NCI-H748 treated with DMSO at 0.1 percent for 48 hours (cell line): ENCODE results near the gene CYS1.
"Not testable (repeated sequence)": the region's sequence is repeated elsewhere in the genome, so short reads cannot be mapped to it uniquely, and the experiment has no call there.

Source experiments
- DNase-seq: peaks from one replicate; lab custom pipeline; 2025; lab: John Stamatoyannopoulos, UW

CYS1 gene

DNA sequence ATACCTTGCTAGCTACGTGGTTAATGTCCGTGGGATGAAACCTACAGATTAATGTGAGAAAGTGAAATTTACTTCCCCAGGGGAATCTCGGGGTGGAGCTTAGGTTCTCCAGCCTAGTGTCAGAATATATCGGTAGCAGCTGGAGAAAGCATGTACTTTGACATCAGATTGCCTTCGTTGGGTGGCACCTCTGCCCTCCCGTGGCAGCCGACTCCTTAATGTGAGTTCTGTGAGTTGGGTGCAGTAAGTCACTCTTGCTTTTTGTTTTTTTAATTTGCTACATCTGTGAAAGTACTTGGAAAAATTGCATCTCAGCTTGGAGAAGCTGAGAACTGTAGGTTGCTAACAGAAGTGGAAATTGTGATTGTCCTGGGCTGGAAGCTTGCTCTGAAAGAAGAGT, 33.3 kb downstream of the CYS1 start:
- no peak for DNase-seq

DNA sequence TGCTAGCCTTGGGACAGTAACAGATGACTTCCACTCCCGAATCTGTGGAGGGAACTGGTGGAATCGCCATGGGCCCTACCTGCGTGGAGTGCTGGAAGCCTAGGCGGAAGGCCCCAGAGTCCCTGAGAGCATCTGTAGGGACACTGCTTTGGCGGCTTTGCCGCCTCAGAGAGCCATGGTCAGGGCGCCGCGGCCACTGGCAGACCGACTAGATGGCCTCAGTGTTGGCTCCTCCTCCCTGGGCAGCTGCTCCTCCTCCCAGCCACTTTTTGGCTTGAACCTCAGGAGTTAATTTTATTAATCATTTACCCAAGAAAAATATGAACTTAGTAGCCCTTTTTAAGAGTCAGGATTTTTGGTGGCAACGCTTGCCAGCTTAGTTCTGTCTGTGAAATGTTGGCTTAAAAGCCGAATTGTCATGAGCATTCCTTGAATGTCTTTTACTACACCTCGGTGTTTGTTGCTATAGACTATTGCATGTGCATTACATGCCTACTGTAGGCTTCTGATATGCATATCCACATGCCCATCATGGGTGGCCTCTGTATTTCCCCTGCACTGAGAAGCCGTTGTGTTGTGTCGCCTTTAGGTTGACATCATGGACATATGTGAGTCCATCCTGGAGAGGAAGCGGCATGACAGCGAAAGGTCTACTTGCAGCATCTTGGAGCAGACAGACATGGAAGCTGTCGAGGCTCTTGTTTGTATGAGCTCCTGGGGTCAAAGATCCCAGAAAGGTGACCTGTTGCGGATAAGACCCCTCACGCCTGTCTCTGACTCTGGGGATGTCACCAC, 34.5 kb downstream of the CYS1 start:
- DNase-seq, result no peak

DNA sequence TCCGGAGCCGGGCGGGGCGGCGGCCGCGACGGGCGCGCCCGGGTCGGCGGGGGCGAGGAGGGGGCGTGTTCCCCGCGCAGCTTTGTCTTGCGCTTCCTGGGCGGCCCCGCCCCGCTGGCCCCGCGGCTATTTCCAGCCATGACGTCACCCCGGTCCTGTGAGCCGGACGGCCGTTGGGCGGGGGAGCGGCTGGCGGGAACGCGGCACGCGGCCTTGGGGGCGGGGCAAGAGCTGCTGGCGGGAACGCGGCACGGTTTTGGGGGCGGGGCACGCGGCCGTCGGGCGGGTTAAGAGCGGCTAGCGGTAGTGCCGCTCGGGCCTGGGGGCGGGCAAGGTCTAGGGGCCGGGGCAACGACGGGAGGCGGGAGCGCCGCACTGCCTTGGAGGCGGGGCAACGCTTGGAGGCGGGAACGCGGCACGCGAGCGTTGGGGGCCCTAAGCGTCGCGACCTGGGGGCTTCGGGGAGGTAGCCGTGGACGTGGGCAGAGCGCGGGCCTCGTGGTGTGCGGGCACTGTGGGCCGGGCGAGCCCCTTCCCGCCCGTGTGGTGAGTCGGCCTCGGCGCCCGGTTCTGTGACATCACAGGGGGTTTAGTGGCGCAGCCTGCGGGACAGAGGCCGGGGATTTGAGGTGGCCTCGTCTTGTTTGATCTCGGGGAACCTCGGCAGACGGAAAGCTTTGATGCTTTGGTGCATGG, 36.2 kb downstream of the CYS1 start:
- DNase-seq, result peak; percentile 83

DNA sequence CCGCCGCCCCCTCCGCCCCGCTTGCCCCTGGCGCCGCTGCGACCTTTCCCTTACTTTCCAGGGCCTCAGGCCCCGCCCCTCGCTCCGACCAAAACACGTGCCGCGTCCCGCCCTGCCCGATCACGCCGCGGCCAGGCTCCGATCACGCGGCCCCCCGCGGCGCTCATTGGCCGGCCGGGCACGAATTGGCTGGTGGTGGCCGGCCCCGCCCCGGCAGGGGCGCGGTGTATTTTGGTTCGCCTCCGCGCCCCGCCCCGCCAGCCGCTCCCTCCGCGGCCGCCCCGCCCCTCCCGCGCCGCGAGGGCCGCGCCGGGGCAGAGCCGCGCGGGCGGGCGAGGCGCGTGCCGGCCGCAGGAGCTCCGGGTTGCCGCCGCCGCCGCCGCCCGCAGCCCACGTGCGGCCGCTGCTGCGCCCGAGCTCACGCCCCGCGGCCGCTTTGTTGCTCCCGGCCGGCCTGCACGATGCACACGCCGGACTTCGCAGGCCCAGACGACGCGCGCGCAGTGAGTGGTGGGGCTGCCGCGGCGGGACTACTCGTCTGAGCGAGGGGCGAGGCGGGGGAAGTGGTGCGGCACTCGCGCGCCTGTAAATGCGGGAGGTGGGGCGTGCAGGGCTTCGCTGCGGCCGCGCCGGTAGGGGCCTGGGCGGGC, 36.8 kb downstream of the CYS1 start, which contains the start of gene KLF11:
KLF11 (plus strand) TSS at position 295 of the 650 bp plus-strand sequence; CDS start at position 462, 167 bp downstream.
- peak; percentile 86 for DNase-seq

DNA sequence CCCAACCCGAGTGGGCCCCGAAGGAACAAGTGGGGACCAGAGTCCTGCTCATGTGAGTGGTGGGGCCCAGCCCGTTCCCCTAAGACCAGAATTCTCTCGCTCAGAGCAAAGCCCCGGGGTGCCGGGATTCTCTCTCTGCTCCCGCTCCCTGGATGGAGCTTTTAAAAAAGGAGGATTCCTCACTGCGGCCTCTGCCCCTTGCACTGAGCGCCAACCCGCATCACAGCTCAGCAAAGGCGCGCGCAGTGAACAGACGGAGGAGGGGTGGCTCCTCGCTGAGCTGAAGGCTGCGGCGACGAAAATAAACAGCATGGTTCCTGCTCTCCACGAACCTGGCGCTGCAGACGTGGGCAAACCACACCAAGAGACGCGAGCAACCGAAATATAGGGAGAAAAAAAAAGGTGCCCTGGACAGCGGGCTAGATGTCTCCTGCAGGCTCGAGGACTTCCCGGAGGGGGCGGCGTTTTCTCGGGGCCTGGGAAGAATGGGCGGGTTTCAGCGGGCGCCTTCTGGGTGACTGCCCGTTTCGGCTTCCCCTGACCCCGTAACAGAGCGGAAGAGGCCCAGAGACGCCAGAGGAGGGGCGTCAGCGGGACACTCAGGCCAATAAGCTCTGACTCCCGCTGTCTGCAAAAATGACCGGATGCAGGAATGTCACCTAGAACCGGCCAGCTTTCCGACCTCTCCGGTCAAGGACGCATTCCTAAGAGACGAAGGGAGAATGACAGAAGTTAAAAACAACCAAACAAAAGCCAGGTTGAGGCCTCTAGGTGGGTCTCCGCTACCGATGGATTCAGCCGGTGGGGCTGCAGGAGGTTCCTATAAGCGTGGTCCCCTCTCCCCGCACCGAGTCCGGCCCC, 37.7 kb downstream of the CYS1 start:
- DNase-seq, result peak; percentile 60

DNA sequence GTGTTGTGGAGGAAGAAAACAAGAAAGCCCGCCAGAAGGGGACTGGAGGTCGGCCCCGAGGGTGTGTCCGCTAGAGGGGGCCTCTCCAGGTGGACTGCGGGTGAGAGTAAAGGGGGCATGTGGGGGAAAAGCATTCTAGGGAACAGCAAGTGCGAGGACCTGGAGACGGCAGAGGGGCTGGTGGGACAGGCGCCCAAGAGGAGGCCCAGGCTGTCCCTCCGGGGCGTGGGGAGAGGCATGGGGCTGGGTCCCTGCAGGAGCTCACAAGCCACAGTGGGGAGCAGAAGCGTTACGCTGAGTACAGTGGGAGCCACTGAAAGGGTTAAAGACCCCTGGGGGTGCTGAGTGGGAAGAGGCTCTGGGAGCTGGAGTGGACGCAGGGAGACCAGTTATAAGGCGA, 38.5 kb downstream of the CYS1 start:
- DNase-seq, result no peak

DNA sequence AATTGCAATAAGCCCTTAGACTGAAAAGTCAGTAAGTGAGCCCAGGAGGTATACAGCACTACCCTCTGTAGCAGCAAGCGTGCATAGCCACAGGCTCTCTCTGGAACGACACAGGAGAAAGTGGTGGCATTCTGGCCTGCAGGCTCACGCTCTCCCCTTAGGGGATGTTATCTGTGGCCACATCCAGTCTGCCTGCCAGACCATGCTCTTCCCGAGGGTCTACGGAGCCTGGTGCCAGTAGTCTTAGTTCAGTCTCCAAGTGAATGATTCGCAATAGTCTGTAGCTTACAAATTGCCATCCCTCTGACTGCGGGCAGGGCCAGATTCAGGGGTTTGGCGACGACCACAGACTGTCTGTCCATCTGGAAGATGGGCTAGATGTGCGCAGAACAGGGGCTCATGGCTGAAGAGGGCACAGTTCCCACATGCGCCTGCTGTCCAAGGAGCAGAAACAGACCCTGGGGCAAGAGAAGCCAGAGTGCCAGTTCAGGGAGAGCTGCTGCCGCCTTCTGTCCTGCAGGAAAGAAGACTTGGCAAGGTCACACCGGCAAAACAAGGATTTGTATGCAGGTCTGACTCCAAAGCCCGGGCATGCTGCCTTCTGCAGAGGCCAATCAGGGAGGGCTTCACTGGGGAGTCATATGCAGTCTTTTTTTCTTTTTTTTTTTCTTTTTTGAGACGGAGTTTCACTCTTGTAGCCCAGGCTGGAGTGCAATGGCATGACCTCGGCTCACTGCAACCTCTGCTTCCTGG, 40.4 kb downstream of the CYS1 start:
- DNase-seq, result no peak

DNA sequence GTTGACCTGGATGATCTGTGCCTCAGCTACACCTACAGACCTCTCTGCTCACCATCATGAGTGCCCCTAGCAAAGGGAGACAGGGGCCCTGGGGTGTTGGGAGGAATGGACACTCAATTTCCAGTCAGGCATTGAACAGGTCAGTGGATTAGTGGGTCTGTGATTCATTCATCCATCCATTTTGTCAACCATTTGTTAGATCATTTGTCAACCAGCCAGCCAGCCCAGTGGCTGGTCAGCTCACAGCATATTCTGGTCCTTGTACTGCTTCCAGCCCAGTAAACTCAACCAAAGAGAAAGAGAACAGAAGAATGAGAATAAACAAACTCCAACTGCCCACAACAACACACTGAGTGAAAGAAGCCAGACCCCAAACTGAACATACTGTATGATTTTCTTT, 41.5 kb downstream of the CYS1 start:
- no peak for DNase-seq

DNA sequence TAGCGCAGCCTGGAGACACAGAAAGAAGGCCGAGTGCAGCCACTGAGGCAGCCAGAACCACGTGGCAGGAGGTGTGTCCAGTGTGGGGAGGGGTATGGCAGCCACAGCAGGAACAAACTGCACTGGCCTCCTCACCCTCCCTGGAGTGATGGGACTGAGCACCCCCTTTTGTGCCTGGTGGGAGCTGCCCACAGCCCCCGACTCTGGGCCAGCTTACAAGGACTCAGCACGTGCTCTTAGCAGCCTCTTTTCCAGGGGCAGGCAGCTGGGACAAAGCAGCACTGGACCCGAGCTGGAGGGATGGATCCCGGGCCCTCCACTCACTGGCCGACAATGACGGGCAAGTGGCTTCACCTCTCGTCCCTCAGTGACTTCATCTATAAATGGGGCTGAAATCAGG, 42.1 kb downstream of the CYS1 start:
- DNase-seq, result no peak

DNA sequence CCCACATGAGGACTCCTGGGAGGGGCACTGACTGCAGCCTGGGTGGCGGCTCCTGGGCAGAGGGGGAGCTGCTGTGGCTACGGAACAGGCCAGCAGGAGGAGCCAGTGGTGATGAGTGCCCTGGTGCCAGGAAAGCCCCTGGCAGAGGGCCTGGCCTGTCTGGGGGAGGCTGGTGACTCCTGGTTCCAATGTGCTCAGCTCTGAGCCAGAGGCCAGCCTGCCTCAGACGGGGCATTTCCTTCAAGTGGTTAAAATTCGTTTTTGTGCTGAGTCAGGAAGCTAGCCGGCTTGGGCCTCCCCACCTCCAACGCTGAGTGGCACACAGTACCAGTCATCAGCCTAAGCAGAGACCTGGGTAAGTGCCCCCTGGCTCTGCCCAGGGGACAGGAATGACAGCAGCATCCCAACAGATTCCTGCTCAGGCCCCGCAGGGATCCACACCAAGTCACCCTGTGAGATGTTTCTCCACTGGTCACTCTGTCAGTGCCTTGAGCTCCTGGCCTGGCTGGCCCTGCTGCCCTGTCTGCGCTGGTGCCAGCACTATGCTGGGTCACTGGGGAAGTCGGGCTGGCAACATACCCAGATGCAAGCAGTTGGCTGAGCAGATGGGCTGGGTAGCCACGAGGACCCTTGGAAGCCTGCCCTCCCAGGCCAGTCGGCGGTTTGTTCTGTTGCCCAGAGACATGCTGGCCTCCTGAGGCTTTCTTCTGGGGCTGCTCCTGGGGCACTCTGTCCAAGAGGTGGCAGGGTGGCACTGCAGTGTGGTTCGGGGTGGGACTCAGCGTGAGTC, 43.9 kb downstream of the CYS1 start:
- DNase-seq, result no peak

DNA sequence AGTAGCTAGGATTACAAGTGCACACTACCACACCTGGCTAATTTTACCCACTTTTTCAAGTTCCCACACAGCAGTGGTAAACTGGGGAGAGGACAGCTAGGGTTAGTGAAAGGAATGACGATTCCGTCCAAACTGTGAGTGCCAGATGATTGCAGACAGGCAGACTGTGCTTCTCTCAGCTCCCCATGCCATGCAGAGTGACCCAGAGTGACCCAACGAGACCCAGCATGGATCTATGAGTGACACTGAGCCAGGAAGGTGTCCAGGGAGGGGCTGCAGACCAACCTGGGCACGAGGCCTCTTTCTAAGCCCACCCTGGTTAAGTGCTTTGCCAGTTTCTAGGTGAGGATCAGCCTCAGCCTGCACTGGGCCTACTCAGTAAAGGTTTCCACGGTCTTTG, 44.6 kb downstream of the CYS1 start:
- DNase-seq, result no peak

DNA sequence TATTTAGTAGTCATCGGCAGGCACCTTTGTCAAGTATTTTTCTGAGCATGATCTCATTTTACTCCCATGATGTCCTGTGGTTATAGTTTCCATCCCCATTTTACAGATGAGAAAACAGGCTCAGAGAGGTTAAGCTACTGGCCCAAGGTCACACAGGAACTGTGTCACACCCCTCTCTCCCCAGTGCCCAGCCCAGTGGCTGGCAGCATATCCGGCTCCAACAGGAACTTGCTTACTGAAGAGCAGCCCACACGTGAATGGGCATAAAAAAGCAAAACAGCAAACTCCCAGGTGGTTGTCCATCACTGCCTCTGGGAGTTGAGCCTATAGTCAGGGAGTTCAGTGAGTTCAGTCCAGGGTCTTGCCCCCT, 45.2 kb downstream of the CYS1 start:
- no peak for DNase-seq

DNA sequence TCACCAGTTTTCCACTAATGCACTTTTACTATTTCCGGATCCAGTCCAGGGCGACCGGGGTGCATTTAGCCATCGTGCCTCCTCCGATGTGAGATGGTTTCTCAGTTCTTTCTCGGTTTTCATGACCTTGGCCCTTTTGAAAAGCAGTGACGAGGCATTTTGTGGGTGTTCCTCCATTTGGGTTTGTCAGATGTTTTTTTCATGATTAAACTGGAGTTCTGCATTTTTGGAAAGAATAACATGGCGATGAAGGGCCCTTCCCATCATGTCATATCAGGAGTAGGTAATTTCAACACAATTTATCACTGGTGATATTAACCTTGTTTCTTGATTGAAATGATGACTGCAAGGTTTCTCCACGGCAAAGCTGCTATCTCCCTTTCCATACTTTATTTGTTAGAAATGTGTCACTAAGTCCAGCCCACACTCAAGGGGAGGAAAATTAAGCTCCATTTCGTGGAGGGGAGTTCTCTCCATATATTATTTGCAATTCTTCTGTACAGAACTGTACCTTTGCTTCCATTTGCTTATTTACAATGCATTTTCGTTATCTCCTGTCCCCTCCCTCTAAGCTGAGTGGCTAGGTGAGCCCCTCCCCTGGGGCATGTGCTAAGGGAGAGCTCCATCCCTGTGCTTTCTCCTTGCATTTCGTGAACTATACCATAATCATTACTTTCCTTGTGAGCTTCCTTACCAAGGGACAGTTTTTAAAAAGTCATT, 45.7 kb downstream of the CYS1 start:
- DNase-seq, result no peak

DNA sequence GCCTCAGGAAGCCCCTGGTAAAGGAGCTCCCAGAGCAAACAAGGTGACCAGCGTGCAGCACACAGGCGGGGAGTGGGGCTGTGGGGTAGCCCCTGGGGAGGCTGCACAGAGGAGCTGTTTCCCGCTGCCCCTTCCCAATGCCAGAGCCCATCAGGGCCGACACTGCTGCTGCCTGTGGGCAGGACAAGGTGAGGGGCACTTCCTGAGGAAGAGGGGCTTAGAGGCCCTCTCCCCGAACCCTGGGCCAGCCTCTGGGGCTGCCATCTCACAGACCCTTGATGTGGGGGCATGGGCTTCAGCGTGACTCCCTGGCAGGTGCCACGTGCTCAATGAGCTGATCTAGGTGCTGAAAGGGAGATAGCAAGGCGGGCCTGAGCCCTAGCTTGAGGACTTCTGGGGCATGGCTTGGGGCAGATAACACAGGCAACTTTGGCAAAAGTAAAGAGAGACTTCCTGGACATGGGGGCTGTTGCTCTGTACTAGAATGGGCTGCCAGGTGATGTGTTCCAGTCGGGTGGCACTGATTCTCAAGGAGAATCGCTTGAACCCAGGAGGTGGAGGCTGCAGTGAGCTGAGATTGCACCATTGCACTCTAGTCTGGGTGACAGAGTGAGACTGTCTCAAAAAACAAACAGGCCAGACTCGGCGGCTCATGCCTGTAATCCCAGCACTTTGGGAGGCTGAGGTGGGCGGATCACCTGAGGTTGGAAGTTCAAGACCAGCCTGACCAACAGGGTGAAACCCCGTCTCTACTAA, 46.8 kb downstream of the CYS1 start:
- DNase-seq, result no peak

DNA sequence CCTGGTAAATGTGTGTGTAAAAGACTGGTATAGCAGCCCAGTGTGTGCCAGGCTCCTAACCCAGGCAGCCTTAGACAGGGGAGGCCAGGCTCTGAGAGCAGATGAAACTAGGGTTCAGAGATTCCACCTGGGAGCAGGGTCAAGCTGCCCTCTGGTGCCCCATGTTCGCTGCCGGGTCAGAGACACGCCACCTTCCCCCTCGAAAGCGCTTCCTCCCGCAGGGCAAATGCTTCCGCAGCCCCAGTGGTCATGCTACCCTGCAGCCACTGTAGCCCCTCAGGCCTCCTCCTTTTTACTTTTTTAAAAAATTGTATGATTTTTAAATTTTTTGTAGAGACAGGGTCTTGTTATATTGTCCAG, 47.5 kb downstream of the CYS1 start:
- DNase-seq, result no peak

DNA sequence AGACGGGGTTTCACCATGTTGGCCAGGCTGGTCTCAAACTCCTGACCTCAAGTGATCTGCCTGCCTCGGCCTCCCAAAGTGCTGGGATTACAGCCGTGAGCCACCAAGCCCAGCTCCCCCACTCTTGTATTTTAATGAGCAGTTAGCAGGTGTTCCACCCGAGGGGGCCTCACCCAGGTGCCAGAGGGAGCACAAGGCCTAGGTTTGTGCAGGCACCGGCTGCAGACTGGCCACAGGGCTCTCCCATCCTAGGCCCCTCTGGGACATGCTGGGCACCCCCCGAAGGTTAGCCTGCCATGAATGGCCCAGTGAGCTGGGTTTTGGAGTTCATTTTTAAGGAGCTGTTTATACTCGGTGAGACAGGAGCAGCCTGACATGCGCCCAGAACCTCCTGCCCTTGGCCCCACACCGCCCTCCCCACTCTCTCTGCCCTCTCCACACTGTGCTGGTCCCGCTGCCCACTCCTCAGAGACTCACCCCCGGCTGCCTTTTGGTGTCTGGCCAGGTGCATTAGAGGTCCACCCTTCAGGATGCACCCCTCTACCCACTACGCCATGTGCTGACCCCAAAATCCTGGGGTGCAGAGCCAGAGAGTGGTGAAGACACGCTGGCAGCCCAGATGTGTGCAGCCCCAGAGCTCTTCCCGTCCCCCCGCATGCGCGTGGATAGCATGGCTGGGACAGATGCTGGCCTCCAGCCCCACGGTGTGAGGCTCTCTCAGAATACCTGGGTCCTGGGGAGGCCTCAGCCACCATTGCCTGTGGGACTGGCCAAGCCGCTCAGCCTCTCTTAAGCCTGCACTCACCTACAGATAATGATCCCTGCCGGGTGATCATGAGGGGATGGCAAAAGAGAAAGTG, 48.1 kb downstream of the CYS1 start:
- no peak for DNase-seq

DNA sequence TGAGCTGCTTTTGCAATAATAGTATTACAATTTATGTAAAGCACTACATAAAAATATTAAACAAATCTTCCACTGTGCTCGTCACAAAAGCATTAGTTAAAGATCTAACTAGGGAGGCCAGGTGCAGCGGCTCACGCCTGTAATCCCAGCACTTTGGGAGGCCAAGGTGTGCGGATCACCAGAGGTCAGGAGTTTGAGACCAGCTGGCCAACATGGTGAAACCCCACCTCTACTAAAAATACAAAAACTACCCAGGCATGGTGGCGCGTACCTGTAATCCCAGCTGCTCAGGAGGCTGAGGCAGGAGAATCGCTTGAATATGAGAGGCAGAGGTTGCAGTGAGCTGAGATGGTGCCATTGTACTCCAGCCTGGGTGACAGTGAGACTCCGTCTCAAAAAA, 49.4 kb downstream of the CYS1 start:
- DNase-seq, result not testable (repeated sequence)

DNA sequence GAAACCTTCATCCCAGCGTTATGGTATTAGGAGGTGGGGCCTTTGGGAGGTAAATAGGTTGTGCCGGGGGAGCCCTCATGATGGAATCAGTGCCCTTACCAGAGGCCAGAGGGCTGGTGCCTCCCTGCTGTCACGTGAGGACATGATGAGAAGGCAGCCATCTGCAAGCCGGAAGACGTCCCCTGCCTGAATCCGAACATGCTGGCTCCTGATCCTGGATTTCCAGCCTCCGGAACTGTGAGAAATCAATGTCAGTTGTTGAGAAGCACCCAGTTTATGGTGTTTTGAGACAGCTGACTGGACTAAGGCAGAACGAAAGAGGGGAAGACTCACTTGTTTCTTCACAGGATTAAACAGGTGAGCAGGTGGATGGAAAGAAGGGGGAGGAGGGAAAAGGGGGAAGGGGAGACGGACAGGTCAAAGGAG, 49.9 kb downstream of the CYS1 start:
- no peak for DNase-seq
